NCI-H2227 treated with DMSO at 0.1 percent for 48 hours (cell line): ENCODE results near the gene UXT.

ENCODE experiments used
- DNase-seq: peaks from one replicate; lab custom pipeline; 2025; lab: John Stamatoyannopoulos, UW

Gene UXT

GRCh38 chrX:47649271-47649670 lies 9.7 kb downstream of the UXT start:
- no peak for DNase-seq

- DNase-seq: no peak
Measured at GRCh38 chrX:47648376-47648775, 10.6 kb downstream of the UXT start.

- DNase-seq: no peak
Measured at GRCh38 chrX:47646636-47647035, 12.3 kb downstream of the UXT start.

GRCh38 chrX:47645530-47645929 lies 13.4 kb downstream of the UXT start:
- DNase-seq: no peak

GRCh38 chrX:47644557-47645091 lies 14.4 kb downstream of the UXT start:
- peak; percentile 43 for DNase-seq

GRCh38 chrX:47643926-47644325 lies 15.1 kb downstream of the UXT start:
- no peak for DNase-seq

- DNase-seq: no peak
Measured at GRCh38 chrX:47638816-47639215, 20.2 kb downstream of the UXT start.

- DNase-seq: no peak
Measured at GRCh38 chrX:47637546-47638195, 21.3 kb downstream of the UXT start.

- no peak for DNase-seq
Measured at GRCh38 chrX:47634871-47635575, 24.0 kb downstream of the UXT start.

GRCh38 chrX:47633689-47634590 lies 25.0 kb downstream of the UXT start:
- DNase-seq: no peak

GRCh38 chrX:47632666-47633065 lies 26.3 kb downstream of the UXT start:
- no peak for DNase-seq

GRCh38 chrX:47631676-47632075 lies 27.3 kb downstream of the UXT start:
- DNase-seq: no peak

GRCh38 chrX:47629419-47630200 lies 29.4 kb downstream of the UXT start, which contains the start of gene CFP:
CFP (minus strand) TSS chrX:47629930; CDS start chrX:47629844, 86 bp downstream.
- no peak for DNase-seq

GRCh38 chrX:47628982-47629381 lies 30.0 kb downstream of the UXT start:
- DNase-seq: no peak

GRCh38 chrX:47625365-47625764 lies 33.6 kb downstream of the UXT start:
- DNase-seq: no peak

GRCh38 chrX:47623540-47624027 lies 35.4 kb downstream of the UXT start:
- peak; percentile 95 for DNase-seq

GRCh38 chrX:47621851-47622250 lies 37.1 kb downstream of the UXT start:
- DNase-seq: no peak

GRCh38 chrX:47620303-47620685 lies 38.7 kb downstream of the UXT start:
- peak; percentile 52 for DNase-seq

- peak; percentile 95 for DNase-seq
Measured at GRCh38 chrX:47619486-47620302, 39.3 kb downstream of the UXT start, which contains the start of gene SYN1. SYN1 (minus strand) TSS chrX:47619857; CDS start chrX:47619728, 129 bp downstream.

- DNase-seq: no peak
Measured at GRCh38 chrX:47618923-47619485, 40.0 kb downstream of the UXT start.
